ENCODE results near the gene GRIP1. TPM values are rescaled to one million over a fixed set of nuclear protein-coding genes. Genes with fewer than 3 reads are reported as not detected.

GRIP1 gene
- total and polyA plus RNA-seq, 2 experiments from 2014 or later, result 5.1 to 13.7 TPM

DNA sequence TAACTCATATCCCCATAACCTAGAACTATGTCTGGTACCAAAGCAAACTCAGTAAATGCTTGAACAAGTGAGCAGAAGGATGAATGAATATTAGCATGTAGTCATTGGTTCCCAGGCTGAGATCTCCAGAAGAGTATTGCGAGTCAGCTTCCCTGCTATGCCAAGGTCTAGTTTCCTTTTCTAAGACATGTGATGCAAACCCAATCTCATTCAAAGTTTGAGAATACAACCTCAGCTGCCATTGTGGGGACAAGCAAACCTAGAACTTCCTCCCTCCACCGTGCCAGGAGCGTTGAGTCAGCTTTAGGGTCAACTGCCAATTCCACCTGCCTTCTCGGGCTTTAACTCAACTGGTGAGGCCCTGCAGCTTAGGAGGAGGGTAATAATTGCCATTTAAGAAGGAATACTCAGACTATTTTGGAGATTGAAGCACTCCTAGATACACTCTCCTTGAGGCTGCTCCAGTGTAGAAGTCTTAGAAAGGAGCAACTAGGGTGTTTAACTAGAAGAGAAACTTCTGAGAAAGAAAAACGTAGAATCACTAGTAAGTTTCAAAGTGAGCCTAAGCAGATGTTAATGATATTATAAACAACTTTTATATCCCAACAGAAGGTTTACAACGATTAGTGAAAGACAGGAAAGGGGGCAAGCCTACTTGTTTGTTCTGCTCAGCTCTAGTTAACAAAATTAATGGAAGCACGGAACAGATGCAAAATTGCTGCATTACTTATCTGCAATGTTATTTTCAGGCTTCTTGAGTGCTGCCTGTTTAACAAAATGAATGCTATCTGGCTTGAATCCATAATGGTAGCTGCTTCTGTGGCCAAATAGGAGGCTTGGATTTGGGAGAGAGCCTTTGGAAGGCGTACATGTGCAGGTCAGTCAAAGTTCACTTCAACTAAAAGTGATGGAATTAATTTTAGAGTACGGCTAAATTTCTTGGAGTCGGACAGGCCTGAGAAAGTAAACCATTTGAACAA is 279.7 kb downstream of the GRIP1 start:
- no peaks in the 10 kb centered on the region for H3K79me2 ChIP-seq (replicated peaks; ENCODE audit: insufficient read depth)
- no peak overlapping the region for H2AFZ ChIP-seq
- no peaks in the 10 kb centered on the region for H3F3A ChIP-seq (replicated peaks; ENCODE audit: low read depth)
- peak overlapping the region; percentile 37; the same call in 1 of the 2 replicates for H3K4me2 ChIP-seq
- no peaks in the 10 kb centered on the region for H3K27me3 Mint-ChIP-seq (ENCODE audit: insufficient read depth, low read depth, poor library complexity)
- H3K27ac Mint-ChIP-seq, result no peak overlapping the region
- ATAC-seq, result no peak
- H3K4me1 ChIP-seq (ENCODE audit: insufficient read depth), result peaks cover 22% of the 10 kb centered on the region
- no peak overlapping the region for H3K27ac ChIP-seq (ENCODE audit: low read depth)
- no peaks in the 10 kb centered on the region for H3K9me3 Mint-ChIP-seq
- H3K4me1 Mint-ChIP-seq, result peaks cover 21% of the 10 kb centered on the region
- no peaks in the 10 kb centered on the region for H3K36me3 ChIP-seq (ENCODE audit: insufficient read depth)
- H3K4me3 Mint-ChIP-seq, result no peak overlapping the region
- H3K4me3 ChIP-seq, result no peak overlapping the region
- H3K9me2 ChIP-seq (ENCODE audit: insufficient read depth), result 0 out of 2 replicates have a peak, but pooled peaks cover 11% of the 10 kb centered on the region
- no peaks in the 10 kb centered on the region for H3K27me3 ChIP-seq (ENCODE audit: insufficient read depth)
- no peaks in the 10 kb centered on the region for H3K36me3 Mint-ChIP-seq (ENCODE audit: low read depth)
- H4K20me1 ChIP-seq (replicated peaks; ENCODE audit: insufficient read depth), result no peaks in the 10 kb centered on the region
- DNase-seq (ENCODE audit: low spot score), result no peak
- TF ChIP-seq, protein P1, sequence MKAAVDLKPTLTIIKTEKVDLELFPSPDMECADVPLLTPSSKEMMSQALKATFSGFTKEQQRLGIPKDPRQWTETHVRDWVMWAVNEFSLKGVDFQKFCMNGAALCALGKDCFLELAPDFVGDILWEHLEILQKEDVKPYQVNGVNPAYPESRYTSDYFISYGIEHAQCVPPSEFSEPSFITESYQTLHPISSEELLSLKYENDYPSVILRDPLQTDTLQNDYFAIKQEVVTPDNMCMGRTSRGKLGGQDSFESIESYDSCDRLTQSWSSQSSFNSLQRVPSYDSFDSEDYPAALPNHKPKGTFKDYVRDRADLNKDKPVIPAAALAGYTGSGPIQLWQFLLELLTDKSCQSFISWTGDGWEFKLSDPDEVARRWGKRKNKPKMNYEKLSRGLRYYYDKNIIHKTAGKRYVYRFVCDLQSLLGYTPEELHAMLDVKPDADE (IDR thresholded peaks at IDR 0.05), result no peak
- TF ChIP-seq NANOG (IDR thresholded peaks at IDR 0.05; ENCODE audit: borderline replicate concordance), result no peak
- TF ChIP-seq ZNF331 (CRISPR knock-in tag; IDR thresholded peaks at IDR 0.05; ENCODE audit: low read depth), result no peak
- TF ChIP-seq POLR2AphosphoS5 (IDR thresholded peaks at IDR 0.05; ENCODE audit: low read depth), result no peak
- no peak for TF ChIP-seq EZH2 (IDR thresholded peaks at IDR 0.05; ENCODE audit: low read depth, unreplicated experiment)
- no peak for TF ChIP-seq ZNF114 (CRISPR knock-in tag; IDR thresholded peaks at IDR 0.05)
- TF ChIP-seq, protein P2, sequence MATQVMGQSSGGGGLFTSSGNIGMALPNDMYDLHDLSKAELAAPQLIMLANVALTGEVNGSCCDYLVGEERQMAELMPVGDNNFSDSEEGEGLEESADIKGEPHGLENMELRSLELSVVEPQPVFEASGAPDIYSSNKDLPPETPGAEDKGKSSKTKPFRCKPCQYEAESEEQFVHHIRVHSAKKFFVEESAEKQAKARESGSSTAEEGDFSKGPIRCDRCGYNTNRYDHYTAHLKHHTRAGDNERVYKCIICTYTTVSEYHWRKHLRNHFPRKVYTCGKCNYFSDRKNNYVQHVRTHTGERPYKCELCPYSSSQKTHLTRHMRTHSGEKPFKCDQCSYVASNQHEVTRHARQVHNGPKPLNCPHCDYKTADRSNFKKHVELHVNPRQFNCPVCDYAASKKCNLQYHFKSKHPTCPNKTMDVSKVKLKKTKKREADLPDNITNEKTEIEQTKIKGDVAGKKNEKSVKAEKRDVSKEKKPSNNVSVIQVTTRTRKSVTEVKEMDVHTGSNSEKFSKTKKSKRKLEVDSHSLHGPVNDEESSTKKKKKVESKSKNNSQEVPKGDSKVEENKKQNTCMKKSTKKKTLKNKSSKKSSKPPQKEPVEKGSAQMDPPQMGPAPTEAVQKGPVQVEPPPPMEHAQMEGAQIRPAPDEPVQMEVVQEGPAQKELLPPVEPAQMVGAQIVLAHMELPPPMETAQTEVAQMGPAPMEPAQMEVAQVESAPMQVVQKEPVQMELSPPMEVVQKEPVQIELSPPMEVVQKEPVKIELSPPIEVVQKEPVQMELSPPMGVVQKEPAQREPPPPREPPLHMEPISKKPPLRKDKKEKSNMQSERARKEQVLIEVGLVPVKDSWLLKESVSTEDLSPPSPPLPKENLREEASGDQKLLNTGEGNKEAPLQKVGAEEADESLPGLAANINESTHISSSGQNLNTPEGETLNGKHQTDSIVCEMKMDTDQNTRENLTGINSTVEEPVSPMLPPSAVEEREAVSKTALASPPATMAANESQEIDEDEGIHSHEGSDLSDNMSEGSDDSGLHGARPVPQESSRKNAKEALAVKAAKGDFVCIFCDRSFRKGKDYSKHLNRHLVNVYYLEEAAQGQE (IDR thresholded peaks at IDR 0.05; ENCODE audit: unreplicated experiment), result no peak

DNA sequence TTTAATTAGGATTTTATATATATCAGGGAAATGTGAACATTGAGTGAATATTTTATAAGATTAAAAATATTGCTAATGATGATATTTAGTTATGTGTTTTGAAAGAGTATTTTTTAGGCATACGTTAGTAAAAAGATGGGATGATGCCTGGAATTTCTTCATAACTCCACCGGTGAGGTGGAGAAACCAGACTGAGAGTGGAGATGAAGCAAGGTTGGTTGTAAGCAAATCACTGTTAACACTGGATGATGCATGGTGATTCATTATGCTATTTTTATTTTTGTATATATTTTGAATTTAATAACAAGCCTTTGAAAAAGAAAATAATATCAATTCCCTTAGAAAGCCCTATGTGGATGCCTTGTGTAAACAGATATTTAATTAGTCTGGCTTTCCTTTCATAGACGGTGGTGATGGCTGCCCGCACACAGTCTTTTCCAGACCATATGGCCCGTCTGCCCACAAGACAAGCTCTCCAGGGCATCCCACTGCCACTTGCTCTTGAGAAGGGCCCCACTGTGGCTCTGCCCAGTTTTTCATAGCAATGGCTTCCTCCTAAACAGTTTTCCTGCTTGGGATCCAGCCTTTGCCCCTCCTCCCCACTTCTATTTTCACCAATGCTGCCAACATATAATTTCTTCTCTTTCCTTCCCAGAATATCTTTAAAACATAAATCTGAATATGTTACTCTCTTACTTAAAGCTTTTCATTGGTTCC is 281.1 kb downstream of the GRIP1 start:
- H3F3A ChIP-seq (replicated peaks; ENCODE audit: low read depth), result no peaks in the 10 kb centered on the region
- H3K9me2 ChIP-seq (ENCODE audit: insufficient read depth), result 0 out of 2 replicates have a peak, but pooled peaks cover 11% of the 10 kb centered on the region
- no peaks in the 10 kb centered on the region for H3K36me3 ChIP-seq (ENCODE audit: insufficient read depth)
- H3K4me1 ChIP-seq (ENCODE audit: insufficient read depth), result peaks cover 17% of the 10 kb centered on the region
- no peaks in the 10 kb centered on the region; the same call in 1 of the 2 replicates for H4K20me1 ChIP-seq (replicated peaks; ENCODE audit: insufficient read depth)
- no peak overlapping the region for H3K4me3 ChIP-seq
- H3K9me3 Mint-ChIP-seq, result no peaks in the 10 kb centered on the region
- no peak overlapping the region for H2AFZ ChIP-seq
- H3K4me3 Mint-ChIP-seq, result no peak overlapping the region
- DNase-seq (ENCODE audit: low spot score), result no peak
- no peaks in the 10 kb centered on the region for H3K27me3 ChIP-seq (ENCODE audit: insufficient read depth)
- H3K4me1 Mint-ChIP-seq, result peaks cover 15% of the 10 kb centered on the region
- no peaks in the 10 kb centered on the region for H3K27me3 Mint-ChIP-seq (ENCODE audit: insufficient read depth, low read depth, poor library complexity)
- H3K27ac ChIP-seq (ENCODE audit: low read depth), result no peak overlapping the region
- no peak overlapping the region for H3K4me2 ChIP-seq
- no peaks in the 10 kb centered on the region for H3K79me2 ChIP-seq (replicated peaks; ENCODE audit: insufficient read depth)
- no peak overlapping the region for H3K27ac Mint-ChIP-seq
- no peak for ATAC-seq
- H3K36me3 Mint-ChIP-seq (ENCODE audit: low read depth), result no peaks in the 10 kb centered on the region
- TF ChIP-seq ZNF331 (CRISPR knock-in tag; IDR thresholded peaks at IDR 0.05; ENCODE audit: low read depth), result no peak
- no peak for TF ChIP-seq EZH2phosphoT487 (IDR thresholded peaks at IDR 0.05; ENCODE audit: unreplicated experiment)
- TF ChIP-seq EZH2 (IDR thresholded peaks at IDR 0.05; ENCODE audit: low read depth, unreplicated experiment), result no peak
- TF ChIP-seq NANOG (IDR thresholded peaks at IDR 0.05; ENCODE audit: borderline replicate concordance), result no peak
